ENCODE results near the gene ASB16. TPM values are rescaled to one million over a fixed set of nuclear protein-coding genes. Genes with fewer than 3 reads are reported as not detected.
"Not testable (repeated sequence)": the region's sequence is repeated elsewhere in the genome, so short reads cannot be mapped to it uniquely, and the experiment has no call there.

ASB16 gene
- total RNA-seq, 1 donor = 0.27 TPM

DNA sequence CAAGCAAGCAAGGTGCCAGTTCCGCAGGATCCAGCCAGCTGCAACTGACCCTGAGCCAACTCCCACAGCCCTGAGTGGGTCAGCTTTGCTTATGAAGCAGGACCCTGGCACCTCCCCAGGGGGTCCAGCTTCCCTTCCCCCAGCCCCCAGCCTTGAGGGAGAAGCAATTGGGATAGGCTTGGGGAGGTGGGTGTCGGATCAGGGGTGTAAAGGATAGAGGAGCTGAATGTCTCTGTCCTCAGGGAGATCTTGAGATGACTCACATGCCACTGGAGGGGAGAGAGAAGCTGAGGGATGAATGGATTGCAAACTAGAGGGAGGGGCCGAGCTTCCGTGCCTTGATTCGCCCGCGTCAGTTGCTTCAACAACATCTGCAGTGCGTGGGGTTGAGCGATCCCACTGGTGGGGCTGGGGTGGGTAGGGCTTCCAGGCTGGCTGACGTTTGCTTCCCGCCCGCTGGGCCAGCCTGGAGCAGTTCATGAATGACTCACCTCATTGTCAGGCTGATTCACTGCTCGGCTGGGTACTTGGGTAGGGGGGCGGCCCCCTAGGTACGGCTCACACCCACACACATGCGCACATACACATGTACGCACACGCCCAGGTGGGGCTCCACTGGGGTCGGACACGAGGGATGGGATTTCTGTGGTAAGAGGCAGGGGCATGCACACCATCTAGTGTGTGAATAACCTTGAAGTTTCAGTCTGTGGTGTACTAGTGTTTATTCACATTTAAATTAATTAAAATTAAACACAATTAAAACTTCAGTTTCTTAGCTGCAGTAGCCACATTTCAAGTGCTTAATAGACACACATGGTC is 32.4 kb upstream of the ASB16 start:
- TF ChIP-seq, protein P1, sequence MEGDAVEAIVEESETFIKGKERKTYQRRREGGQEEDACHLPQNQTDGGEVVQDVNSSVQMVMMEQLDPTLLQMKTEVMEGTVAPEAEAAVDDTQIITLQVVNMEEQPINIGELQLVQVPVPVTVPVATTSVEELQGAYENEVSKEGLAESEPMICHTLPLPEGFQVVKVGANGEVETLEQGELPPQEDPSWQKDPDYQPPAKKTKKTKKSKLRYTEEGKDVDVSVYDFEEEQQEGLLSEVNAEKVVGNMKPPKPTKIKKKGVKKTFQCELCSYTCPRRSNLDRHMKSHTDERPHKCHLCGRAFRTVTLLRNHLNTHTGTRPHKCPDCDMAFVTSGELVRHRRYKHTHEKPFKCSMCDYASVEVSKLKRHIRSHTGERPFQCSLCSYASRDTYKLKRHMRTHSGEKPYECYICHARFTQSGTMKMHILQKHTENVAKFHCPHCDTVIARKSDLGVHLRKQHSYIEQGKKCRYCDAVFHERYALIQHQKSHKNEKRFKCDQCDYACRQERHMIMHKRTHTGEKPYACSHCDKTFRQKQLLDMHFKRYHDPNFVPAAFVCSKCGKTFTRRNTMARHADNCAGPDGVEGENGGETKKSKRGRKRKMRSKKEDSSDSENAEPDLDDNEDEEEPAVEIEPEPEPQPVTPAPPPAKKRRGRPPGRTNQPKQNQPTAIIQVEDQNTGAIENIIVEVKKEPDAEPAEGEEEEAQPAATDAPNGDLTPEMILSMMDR (IDR thresholded peaks at IDR 0.05; ENCODE audit: insufficient read depth, low read length) = no peak
- peak; percentile 98 for DNase-seq (ENCODE audit: low read depth)
- H3K4me3 ChIP-seq (ENCODE audit: low read depth, low read length) = peak overlapping the region; percentile 44

DNA sequence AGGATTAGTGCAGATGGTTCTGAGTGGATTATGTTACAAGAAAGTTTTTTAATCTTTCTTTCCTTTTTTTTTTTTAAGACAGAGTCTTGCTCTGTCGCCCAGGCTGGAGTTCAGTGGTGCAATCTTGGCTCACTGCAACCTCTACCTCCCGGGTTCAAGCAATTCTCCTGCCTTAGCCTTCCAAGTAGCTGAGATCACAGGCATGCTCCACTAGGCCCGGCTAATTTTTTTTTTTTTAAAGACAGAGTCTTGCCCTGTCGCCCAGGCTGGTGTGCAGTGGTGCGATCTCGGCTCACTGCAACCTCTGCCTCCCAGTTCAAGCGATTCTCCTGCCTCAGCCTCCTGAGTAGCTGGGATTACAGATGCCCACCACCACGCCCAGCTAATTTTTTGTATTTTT is 26.6 kb upstream of the ASB16 start:
- not testable (repeated sequence) for DNase-seq (ENCODE audit: low read depth); H3K4me3 ChIP-seq (ENCODE audit: low read depth, low read length)

DNA sequence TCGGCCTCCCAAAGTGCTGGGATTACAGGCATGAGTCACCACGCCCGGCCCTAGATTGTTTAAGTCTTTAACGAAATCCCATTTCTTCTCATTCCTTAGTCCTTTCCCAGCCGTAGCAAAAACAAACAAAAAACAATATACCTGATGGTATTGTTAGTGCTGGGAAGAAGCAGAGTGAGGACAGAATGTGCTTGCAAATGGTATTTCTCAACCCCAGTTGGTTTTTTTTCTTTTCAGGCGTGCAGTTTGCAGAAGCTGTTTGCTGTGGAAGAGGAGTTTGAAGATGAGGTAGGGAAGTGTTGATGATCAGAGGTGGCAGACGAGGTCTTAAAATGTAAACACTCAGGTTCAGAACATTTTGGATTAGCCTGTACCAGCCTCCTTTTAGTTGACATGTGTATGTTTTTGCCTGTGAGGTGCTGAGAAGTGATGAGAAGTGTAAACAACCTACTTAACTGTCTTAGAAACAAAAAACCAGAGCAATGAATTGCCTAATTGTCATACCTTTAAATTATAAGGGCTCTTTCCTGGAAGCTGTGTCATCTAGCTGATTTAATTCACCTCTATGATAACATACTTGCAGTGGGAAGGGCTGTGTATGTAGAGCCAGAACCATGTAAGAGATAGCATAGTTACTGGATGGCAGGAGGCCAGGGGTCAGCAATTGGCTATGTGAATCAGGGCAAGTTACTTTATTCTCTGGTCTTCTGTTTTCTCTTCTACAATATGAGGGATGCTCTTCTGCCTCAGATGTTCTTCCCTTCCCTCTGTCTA is 25.4 kb upstream of the ASB16 start:
- H3K4me3 ChIP-seq (ENCODE audit: low read depth, low read length) = no peak overlapping the region
- TF ChIP-seq, protein P1 (IDR thresholded peaks at IDR 0.05; ENCODE audit: insufficient read depth, low read length) = no peak
- DNase-seq (ENCODE audit: low read depth) = peak; percentile 61

DNA sequence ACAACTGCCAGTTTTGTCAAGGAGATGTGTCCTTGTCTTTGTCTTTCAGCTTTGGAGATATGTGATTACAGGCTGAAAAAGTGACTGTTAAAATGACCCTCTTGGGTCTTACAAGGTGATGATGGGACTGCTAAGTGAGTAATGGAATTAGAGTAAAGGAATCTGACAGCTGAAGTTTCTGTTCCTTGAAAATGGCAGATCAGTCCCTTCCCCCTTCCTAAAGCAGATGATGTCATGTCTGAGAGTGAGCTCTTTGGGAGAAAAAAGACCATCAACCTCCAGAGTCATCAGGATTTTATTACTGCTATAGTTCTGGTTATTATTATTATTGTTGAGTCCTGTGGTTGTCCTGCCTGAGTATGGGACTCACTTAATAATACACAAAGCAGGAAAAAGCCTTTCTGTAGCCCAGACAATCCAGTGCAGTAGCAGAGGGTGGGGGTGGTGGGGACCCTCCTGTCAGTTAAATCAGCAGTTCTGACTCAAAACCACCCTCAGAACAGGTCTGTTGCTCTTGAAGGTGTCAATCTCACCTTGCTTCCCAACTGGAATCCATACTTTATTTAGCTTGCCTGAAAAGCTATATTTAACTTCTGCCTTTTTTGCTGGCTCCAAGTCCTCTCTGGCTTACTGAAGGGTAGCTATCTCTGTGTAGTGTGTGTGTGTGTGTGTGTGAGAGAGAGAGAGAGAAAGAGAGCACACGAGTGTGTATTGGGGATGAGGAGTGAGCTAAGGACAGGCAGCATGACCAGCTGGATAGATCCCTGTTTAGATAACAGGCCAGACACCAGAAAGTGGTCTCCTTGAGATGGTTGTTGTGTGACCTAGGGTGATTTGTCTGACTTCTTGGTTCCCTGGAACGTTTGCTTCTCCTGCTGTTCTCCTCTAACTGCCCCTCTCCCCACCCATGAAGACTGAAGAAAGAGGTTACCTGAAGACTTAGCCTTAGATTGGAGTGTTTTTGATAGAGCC is 23.8 kb upstream of the ASB16 start:
- no peak for DNase-seq (ENCODE audit: low read depth)
- no peak overlapping the region for H3K4me3 ChIP-seq (ENCODE audit: low read depth, low read length)
- TF ChIP-seq, protein P1 (IDR thresholded peaks at IDR 0.05; ENCODE audit: insufficient read depth, low read length) = no peak

DNA sequence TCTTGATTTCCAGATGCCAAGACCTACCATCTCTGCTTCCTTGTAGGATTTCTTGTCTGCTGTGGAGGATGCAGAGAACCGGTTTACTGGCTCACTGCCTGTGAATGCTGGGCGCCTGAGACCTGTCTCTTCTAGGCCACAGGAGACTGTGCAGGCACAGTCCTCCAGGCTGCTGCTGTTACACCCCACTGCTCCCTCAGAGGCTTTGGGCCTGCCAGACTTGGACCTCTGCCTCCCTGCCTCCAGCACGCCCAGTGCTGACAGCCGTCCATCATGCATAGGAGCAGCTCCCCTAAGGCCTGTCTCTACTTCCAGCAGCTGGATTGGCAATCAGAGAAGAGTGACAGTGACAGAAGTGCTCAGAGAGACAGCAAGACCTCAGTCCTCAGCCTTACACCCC is 22.7 kb upstream of the ASB16 start:
- no peak overlapping the region for H3K4me3 ChIP-seq (ENCODE audit: low read depth, low read length)
- TF ChIP-seq, protein P1 (IDR thresholded peaks at IDR 0.05; ENCODE audit: insufficient read depth, low read length) = no peak
- DNase-seq (ENCODE audit: low read depth) = no peak

DNA sequence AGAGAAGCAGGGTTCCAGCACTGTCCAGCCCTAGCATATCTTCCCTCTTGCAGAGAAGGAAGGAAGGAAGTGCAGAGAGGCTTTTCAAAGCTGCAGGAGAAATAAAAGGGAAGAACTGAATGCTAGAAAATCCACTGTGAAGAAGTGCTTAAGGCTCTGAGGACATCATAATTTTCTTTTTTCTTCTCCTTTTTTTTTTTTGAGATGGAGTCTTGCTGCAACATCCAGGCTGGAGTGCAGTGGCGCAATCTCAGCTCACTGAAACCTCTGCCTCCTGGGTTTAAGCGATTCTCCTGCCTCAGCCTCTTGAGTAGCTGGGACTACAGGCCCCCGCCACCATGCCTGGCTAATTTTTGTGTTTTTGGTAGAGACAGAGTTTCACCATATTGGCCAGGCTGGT is 21.4 kb upstream of the ASB16 start:
- not testable (repeated sequence) for DNase-seq (ENCODE audit: low read depth); H3K4me3 ChIP-seq (ENCODE audit: low read depth, low read length)

DNA sequence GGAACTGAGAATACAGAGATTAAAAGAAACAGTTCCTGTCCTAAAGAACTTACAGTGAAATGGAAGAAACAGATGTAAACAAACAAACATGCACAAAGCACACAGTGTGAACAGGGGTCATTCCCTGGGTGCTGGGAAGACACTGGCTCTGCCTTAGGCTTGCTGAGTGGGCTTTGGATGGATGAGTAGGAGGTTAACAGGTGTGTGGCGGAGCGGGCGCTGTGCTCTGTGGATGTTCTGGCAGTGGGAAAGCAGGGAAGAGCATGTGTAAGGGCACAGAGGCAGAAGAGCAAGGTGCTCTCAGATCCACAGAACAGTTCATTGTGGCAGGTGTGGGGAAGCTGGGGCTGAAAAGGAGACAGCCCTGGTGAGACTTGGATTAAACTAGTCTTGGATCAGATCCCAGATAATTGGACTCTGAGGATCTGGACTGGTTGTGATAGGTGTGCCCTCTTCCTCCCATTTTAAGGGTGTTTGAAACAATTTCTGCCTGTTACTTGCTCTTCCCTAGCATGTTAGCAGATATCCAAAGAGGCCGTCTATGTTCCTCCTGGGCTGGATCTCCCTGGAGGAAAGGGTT is 20.7 kb upstream of the ASB16 start:
- DNase-seq (ENCODE audit: low read depth) = no peak
- H3K4me3 ChIP-seq (ENCODE audit: low read depth, low read length) = no peak overlapping the region
- TF ChIP-seq, protein P1 (IDR thresholded peaks at IDR 0.05; ENCODE audit: insufficient read depth, low read length) = no peak
